ENCODE data around the gene RIT2. TPM values are rescaled to one million over a fixed set of nuclear protein-coding genes. Genes with fewer than 3 reads are reported as not detected.

RIT2 gene
- polyA plus RNA-seq, 1 experiment = not detected

GRCh38 chr18:42736074-42736473 is 379.4 kb downstream of the RIT2 start:
- ChIA-PET POLR2A (no interaction called here), CTCF (no interaction called here)
- TF ChIP-seq CTCF (IDR thresholded peaks at IDR 0.05; ENCODE audit: low read depth, low read length) = no peak
- no peaks in the 10 kb centered on the region for H3K27me3 ChIP-seq (ENCODE audit: control insufficient read depth, insufficient read depth, low read length)
- peaks cover 8% of the 10 kb centered on the region for H3K9me3 ChIP-seq (ENCODE audit: control insufficient read depth, insufficient read depth, low read length)
- no peak overlapping the region for H3K4me3 ChIP-seq (ENCODE audit: low read depth, low read length)
- no peak overlapping the region for H3K27ac ChIP-seq (ENCODE audit: low read depth, low read length)
- DNase-seq (ENCODE audit: low read depth, low spot score) = no peak

- Histone ChIP-seq H3K27ac (ENCODE audit: low read depth, low read length) (no peak overlapping the region), H3K9me3 (ENCODE audit: control insufficient read depth, insufficient read depth, low read length) (peaks cover 8% of the 10 kb centered on the region), H3K27me3 (ENCODE audit: control insufficient read depth, insufficient read depth, low read length) (no peaks in the 10 kb centered on the region), H3K4me3 (ENCODE audit: low read depth, low read length) (no peak overlapping the region)
- TF ChIP-seq CTCF (IDR thresholded peaks at IDR 0.05; ENCODE audit: low read depth, low read length) = no peak
- ChIA-PET CTCF (no interaction called here), POLR2A (no interaction called here)
- no peak for DNase-seq (ENCODE audit: low read depth, low spot score)
Observed at GRCh38 chr18:42734520-42734919, 381.0 kb downstream of the RIT2 start.

- no peak overlapping the region for H3K27ac ChIP-seq (ENCODE audit: low read depth, low read length)
- H3K27me3 ChIP-seq (ENCODE audit: control insufficient read depth, insufficient read depth, low read length) = no peaks in the 10 kb centered on the region
- POLR2A ChIA-PET = no interaction called here
- TF ChIP-seq CTCF (IDR thresholded peaks at IDR 0.05; ENCODE audit: low read depth, low read length) = no peak
- CTCF ChIA-PET = no interaction called here
- DNase-seq (ENCODE audit: low read depth, low spot score) = no peak
- H3K4me3 ChIP-seq (ENCODE audit: low read depth, low read length) = no peak overlapping the region
- peaks cover 8% of the 10 kb centered on the region; the same call in 1 of the 2 replicates for H3K9me3 ChIP-seq (ENCODE audit: control insufficient read depth, insufficient read depth, low read length)
Observed at GRCh38 chr18:42730272-42730671, 385.2 kb downstream of the RIT2 start.

- no peaks in the 10 kb centered on the region for H3K27me3 ChIP-seq (ENCODE audit: control insufficient read depth, insufficient read depth, low read length)
- POLR2A ChIA-PET = no interaction called here
- CTCF ChIA-PET = no interaction called here
- DNase-seq (ENCODE audit: low read depth, low spot score) = no peak
- H3K27ac ChIP-seq (ENCODE audit: low read depth, low read length) = no peak overlapping the region
- no peak overlapping the region for H3K4me3 ChIP-seq (ENCODE audit: low read depth, low read length)
- TF ChIP-seq CTCF (IDR thresholded peaks at IDR 0.05; ENCODE audit: low read depth, low read length) = no peak
- 0 out of 2 replicates have a peak, but pooled peaks cover 2% of the 10 kb centered on the region for H3K9me3 ChIP-seq (ENCODE audit: control insufficient read depth, insufficient read depth, low read length)
Observed at GRCh38 chr18:42719221-42719620, 396.3 kb downstream of the RIT2 start.

- POLR2A ChIA-PET = no interaction called here
- no peak overlapping the region for H3K4me3 ChIP-seq (ENCODE audit: low read depth, low read length)
- CTCF ChIA-PET = no interaction called here
- H3K27me3 ChIP-seq (ENCODE audit: control insufficient read depth, insufficient read depth, low read length) = no peaks in the 10 kb centered on the region
- no peaks in the 10 kb centered on the region for H3K9me3 ChIP-seq (ENCODE audit: control insufficient read depth, insufficient read depth, low read length)
- TF ChIP-seq CTCF (IDR thresholded peaks at IDR 0.05; ENCODE audit: low read depth, low read length) = no peak
- DNase-seq (ENCODE audit: low read depth, low spot score) = no peak
- H3K27ac ChIP-seq (ENCODE audit: low read depth, low read length) = no peak overlapping the region
Observed at GRCh38 chr18:42712065-42712464, 403.4 kb downstream of the RIT2 start.

All from AG04450 (cell line).